Calu3 (cell line): Measurements from ENCODE around the gene GRHPR. TPM values are rescaled to one million over a fixed set of nuclear protein-coding genes. Genes with fewer than 3 reads are reported as not detected.
A peak's percentile ranks its signal among the peaks of the same experiment; 100 is the strongest.

Source experiments
- Bru-seq: library from RNA; stranded (reverse); fragments of 400-500 nt; gene quantifications from one replicate; lab custom pipeline; 2021; lab: Mats Ljungman, UMichigan
- BruChase-seq, 2 experiments: library from RNA; stranded (reverse); fragments of 400-500 nt; gene quantifications; one replicate each; lab custom pipeline; 2021; lab: Mats Ljungman, UMichigan
- BruUV-seq: library from RNA; stranded (reverse); fragments of 400-500 nt; replicated peaks from 2 replicates; lab custom pipeline; 2021; lab: Mats Ljungman, UMichigan
- CTCF ChIA-PET: fragments of 300-600 bp; sonication (Branson Sonifier 250); formaldehyde crosslinking; loops from one replicate; lab custom pipeline; 2022; ENCODE audit warnings: antibody characterized with exemption; lab: Charles Lee
- DNase-seq: peaks from one replicate; pipeline ENCODE4 v3.0.0; 2022
- H3K27ac Mint-ChIP-seq: one replicate; pipeline ENCODE4 v1.8.0; 2022; ENCODE audit warnings: mixed read lengths; ENCODE audit not compliant: unreplicated experiment
- H3K27me3 Mint-ChIP-seq: one replicate; pipeline ENCODE4 v1.8.0; 2022; ENCODE audit warnings: mixed read lengths; ENCODE audit not compliant: unreplicated experiment
- H3K36me3 Mint-ChIP-seq: one replicate; pipeline ENCODE4 v1.8.0; 2022; ENCODE audit warnings: mild to moderate bottlenecking, moderate library complexity, mixed read lengths; ENCODE audit not compliant: insufficient read depth, unreplicated experiment
- H3K4me1 Mint-ChIP-seq: one replicate; pipeline ENCODE4 v1.8.0; 2022; ENCODE audit warnings: mild to moderate bottlenecking, low read depth, mixed read lengths; ENCODE audit not compliant: unreplicated experiment
- H3K4me3 Mint-ChIP-seq: one replicate; pipeline ENCODE4 v1.8.0; 2022; ENCODE audit warnings: mild to moderate bottlenecking, low read depth, moderate library complexity, mixed read lengths; ENCODE audit not compliant: unreplicated experiment
- H3K9me3 Mint-ChIP-seq: one replicate; pipeline ENCODE4 v1.8.0; 2022; ENCODE audit warnings: low read depth, mixed read lengths; ENCODE audit not compliant: unreplicated experiment
- intact Hi-C: fragments of 100-400 bp; cut with micrococcal nuclease; formaldehyde crosslinking; loops from one replicate; pipeline ENCODE4 v1.10.0; 2022; ENCODE audit not compliant: unreplicated experiment
- long read RNA-seq: library from polyadenylated mRNA; stranded (forward); transcript quantifications from one replicate; pipeline ENCODE4 v2.0.0, GENCODE V29; 2022
- total RNA-seq: library from RNA; stranded (reverse); gene quantifications from 2 replicates; pipeline ENCODE4 v1.2.3, GENCODE V29; 2022
- TF ChIP-seq, protein P1 (sequence below): fragments of 200-600 bp; IDR thresholded peaks from one replicate; pipeline ENCODE4 v1.8.0; 2022; ENCODE audit warnings: antibody characterized with exemption; ENCODE audit not compliant: unreplicated experiment

The GRHPR gene
- total RNA-seq: 26.0 and 28.0 TPM in 2 replicates
- Bru-seq, nascent RNA: percentile 55 among the genes with signal in this experiment
- percentile 52 among the genes with signal in this experiment for BruChase-seq, experiment 1, labeled RNA remaining after a 6-hour chase
- BruChase-seq, experiment 2, labeled RNA remaining after a 2-hour chase: percentile 52 among the genes with signal in this experiment
- long read RNA-seq, full-length matches to known transcripts: 26 of 100 reads
- long read RNA-seq, partial matches to known transcripts: 6 of 100 reads
- long read RNA-seq, other reads (novel, unspliced or antisense): 68 of 100 reads

DNA sequence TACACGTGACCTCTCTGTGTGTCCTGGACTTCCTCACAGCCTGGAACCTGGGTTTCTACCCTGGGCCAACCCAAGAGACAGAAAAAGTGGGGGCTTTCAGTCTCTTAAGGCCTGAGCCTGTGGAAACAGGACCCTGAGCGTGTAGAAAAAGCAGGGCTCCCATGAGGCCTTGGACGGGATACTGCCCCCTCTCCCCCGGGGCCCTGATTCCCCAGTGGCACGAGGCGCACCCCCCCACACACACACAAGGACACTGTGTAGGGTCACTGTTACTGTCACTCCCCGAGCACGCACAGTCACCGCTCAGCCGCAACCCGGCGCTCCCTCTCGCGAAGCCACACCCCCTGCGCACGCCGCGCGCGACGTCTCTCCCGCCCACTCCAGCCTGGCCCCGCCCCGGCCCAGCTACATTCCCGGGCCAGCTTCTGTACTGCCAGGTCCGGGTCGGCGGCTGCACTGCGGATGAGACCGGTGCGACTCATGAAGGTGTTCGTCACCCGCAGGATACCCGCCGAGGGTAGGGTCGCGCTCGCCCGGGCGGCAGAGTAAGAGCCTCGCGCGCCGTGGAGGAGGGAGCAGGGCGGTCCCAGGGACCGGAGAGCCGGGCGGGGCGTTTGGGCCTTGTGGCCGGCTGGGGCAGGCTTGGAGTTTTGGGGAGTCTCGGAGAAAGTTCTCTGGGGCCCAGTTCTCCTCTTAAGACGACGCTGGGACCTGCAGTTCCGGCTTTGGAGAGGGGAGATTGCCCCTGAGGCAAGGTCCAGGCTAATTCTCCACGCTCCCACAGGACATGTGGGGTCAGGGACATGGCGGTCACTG is at the start of gene GRHPR:
TSS of gene GRHPR (plus strand) at position 408 of the 816 bp plus-strand sequence. CDS start at position 463, 55 bp downstream.
- peaks cover 11% of the 10 kb centered on the region for H3K36me3 Mint-ChIP-seq
- intact Hi-C loops: no loop called here
- no peaks in the 10 kb centered on the region for H3K9me3 Mint-ChIP-seq
- TF ChIP-seq, protein P1, sequence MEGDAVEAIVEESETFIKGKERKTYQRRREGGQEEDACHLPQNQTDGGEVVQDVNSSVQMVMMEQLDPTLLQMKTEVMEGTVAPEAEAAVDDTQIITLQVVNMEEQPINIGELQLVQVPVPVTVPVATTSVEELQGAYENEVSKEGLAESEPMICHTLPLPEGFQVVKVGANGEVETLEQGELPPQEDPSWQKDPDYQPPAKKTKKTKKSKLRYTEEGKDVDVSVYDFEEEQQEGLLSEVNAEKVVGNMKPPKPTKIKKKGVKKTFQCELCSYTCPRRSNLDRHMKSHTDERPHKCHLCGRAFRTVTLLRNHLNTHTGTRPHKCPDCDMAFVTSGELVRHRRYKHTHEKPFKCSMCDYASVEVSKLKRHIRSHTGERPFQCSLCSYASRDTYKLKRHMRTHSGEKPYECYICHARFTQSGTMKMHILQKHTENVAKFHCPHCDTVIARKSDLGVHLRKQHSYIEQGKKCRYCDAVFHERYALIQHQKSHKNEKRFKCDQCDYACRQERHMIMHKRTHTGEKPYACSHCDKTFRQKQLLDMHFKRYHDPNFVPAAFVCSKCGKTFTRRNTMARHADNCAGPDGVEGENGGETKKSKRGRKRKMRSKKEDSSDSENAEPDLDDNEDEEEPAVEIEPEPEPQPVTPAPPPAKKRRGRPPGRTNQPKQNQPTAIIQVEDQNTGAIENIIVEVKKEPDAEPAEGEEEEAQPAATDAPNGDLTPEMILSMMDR: no peak
- peak within 1 kb of the TSS; percentile 74 for H3K27ac Mint-ChIP-seq
- H3K4me3 Mint-ChIP-seq: peak within 1 kb of the TSS; percentile 75
- H3K4me1 Mint-ChIP-seq: peaks cover 8% of the 10 kb centered on the region
- BruUV-seq: no TSS peak
- peak; percentile 70 for DNase-seq
- H3K27me3 Mint-ChIP-seq: no peaks in the 10 kb centered on the region
- CTCF ChIA-PET: interaction anchor here (0.7 kb wide), 1 partner anchor 427 kb away, joined by 3 read pairs; no protein-coding TSS in a partner anchor

DNA sequence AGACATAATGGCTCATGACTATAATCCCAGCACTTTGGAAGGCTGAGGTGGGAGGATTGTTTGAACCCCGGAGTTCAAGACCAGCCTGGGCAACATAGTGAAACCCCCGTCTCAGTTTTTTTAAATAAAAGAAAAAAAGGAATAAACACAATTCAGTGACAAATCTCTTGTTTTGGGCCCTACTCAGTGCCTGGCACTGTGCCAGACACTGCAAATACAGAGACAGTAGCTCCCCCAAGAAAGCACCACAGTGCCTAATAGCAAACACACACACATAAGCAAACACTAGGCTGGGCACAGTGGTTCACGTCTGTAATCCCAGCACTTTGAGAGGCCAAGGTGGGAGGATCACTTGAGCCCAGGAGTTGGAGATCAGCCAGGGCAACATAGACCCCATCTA is 49.7 kb upstream of the GRHPR start:
- DNase-seq: no peak
- BruUV-seq: no TSS peak
- no peaks in the 10 kb centered on the region for H3K9me3 Mint-ChIP-seq
- TF ChIP-seq, protein P1: no peak
- H3K4me3 Mint-ChIP-seq: no peak overlapping the region
- intact Hi-C loops: no loop called here
- CTCF ChIA-PET: interaction anchor here (0.6 kb wide), 1 partner anchor 129 kb away, joined by 3 read pairs; no protein-coding TSS in a partner anchor
- no peaks in the 10 kb centered on the region for H3K4me1 Mint-ChIP-seq
- H3K36me3 Mint-ChIP-seq: peaks cover 8% of the 10 kb centered on the region
- peaks cover 37% of the 10 kb centered on the region for H3K27me3 Mint-ChIP-seq
- H3K27ac Mint-ChIP-seq: no peak overlapping the region

DNA sequence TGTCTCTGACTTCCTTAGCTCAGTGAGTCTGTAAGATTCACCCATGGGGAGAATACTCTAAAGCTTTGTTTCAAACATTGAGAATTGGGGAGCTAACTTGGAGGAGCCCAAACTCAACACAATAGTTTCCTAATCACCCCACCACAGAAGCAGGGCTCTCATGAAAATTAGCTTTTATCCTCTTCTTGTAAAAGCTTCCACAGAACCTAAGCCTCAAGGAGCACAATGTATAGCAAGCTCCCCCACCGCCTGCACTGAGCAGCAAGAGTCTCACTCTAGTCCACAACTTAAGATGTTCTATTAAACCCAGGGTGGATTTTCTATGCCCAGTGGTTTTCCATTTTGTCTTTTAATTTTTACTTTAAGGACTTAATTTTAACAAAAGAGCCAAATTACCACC is 48.9 kb upstream of the GRHPR start:
- Mint-ChIP-seq H3K4me1 (no peaks in the 10 kb centered on the region), H3K36me3 (peaks cover 8% of the 10 kb centered on the region), H3K27ac (no peak overlapping the region), H3K4me3 (no peak overlapping the region), H3K27me3 (peaks cover 37% of the 10 kb centered on the region), H3K9me3 (no peaks in the 10 kb centered on the region)
- TF ChIP-seq, protein P1: no peak
- intact Hi-C loops: no loop called here
- DNase-seq: no peak
- CTCF ChIA-PET: no interaction called here
- BruUV-seq: no TSS peak

DNA sequence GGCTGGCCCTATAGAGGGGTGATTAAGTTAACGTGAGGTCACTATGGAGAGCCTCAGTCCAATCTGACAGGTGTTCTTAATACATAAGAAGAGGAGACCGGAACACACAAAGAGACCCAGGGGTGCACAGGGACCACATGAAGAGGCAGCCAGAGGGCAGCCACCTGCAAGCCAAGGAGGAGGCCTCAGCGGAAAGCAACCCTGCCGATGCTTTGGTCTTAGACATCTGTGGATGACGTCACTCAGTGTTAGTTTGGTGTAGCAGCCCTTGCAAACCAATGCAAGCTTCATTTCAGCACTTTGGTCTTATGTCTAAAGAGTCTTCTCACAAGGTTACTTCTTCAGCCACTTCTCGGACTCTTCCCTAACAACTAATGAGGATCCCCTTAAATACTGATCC is 47.6 kb upstream of the GRHPR start:
- Mint-ChIP-seq H3K9me3 (no peaks in the 10 kb centered on the region), H3K27ac (no peak overlapping the region), H3K36me3 (peaks cover 4% of the 10 kb centered on the region), H3K27me3 (peaks cover 37% of the 10 kb centered on the region), H3K4me3 (no peak overlapping the region), H3K4me1 (no peaks in the 10 kb centered on the region)
- TF ChIP-seq, protein P1: no peak
- no TSS peak for BruUV-seq
- intact Hi-C loops: no loop called here
- CTCF ChIA-PET: no interaction called here
- no peak for DNase-seq
